NCI-H748 treated with DMSO at 0.1 percent for 48 hours (cell line): ENCODE results near the gene FBXL14.
A peak's percentile ranks its signal among the peaks of the same experiment; 100 is the strongest.

Experiments used
- DNase-seq: peaks from one replicate; lab custom pipeline; 2025; lab: John Stamatoyannopoulos, UW

Gene FBXL14, protein sequence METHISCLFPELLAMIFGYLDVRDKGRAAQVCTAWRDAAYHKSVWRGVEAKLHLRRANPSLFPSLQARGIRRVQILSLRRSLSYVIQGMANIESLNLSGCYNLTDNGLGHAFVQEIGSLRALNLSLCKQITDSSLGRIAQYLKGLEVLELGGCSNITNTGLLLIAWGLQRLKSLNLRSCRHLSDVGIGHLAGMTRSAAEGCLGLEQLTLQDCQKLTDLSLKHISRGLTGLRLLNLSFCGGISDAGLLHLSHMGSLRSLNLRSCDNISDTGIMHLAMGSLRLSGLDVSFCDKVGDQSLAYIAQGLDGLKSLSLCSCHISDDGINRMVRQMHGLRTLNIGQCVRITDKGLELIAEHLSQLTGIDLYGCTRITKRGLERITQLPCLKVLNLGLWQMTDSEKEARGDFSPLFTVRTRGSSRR

DNA sequence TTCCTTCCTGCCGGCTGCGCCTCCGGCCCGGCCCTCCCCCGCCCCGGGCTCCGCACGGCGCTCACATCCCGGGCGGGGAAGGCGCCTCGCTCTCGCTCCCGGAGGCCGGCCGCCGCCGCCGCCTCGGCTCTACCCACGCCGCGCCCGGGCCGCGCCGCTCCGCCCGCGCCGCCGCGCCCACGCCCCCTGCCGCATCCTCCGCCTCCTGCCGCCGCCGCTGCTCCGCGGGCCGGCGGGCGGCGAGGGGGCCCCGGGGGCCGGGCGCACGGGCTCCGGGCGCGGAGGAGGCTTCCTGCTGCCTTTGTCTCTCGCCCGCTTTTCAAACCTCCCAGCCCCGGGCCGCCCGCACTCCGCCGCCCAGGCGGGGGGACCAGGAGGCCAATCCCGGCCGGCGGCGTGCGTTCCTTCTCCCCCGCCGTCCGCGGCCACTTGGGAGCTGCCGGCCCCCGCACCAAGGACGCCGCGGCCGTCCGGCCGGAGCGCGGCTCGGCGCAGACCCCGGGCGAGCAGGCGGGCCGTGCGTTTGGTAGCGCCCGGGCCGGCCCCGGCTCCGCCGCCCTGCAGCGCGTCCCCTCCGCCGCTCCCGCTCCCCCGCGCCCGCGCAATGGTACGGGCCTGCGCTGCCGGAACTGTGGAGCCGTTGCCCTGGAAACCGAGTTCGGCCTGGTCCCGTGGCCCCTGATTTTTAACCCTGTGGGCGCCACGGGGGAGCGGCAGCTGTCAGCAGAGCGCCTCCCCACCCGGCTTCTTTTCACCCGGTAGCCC lies at the start of gene FBXL14:
TSS of gene FBXL14 (minus strand) at position 321 of the 765 bp plus-strand sequence. CDS start 515 bp downstream, outside the sequence.
- peak; percentile 33 for DNase-seq

DNA sequence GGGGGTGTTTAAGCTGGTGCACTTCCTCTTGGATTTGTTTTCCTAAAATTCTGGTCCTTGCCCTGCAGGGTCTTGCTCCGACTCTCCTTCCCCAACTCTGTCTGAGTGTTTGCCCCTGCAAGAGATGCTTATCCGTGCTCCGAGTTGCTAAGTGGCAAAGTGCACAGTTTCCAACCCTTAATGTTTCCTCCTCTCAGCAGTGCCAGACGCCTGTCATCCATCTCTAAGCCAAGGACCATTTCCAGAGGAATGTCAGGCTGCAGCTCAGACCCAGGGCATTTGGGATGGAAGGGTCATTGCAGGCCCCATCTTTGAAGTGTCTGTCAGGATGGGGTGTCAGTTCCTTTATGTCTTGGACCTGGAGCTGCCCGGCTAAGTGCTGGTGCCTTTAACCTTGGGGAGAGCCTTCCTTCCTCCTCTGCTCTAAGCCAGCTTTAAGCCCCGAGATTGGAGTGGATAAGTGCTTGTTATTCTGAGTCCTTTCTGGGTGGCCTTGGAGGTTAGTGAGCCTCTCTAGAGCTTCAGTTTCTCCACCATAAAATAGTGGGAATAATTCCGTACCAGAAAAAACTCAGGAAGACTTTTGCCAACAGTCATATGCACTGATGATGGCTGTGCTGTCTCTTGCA lies 49.6 kb upstream of the FBXL14 start:
- no peak for DNase-seq

DNA sequence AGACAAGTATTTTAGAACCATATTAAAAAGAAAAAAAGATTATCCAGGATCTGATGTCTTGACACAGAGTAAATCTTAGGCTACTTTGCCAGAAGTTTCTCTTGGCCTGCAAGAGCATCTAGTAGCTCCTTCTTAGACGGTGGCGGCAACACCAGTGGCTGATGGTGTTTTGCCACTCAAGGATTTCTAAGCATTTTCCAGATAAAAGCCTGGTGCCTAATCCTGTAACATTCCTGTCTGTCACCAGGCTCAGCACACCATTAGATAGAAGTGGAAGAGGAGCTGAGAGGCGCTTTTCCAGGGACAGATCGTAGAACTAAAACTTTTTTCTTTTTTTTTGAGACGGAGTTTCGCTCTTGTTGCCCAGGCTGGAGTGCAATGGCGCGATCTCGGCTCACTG lies 48.7 kb upstream of the FBXL14 start:
- DNase-seq: no peak

DNA sequence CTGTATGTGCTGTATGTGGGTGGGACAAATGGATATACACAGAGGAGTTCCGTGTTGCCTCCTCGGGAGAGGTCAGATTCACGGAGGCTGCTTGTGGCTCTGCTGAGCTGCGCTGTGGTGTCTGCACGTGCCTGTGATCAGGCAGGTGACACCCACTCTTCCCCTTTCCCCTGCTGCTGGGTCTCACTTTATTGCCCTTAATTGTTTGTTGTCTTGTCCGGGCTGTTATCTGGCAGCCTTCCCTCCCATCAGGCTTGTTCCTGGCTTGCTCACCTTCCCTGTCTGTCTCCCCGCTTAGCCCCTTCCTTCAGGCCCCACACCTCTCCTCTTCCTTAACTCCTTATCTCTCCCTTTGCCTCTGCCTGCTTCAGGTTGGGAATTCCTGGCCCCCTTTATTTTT lies 48.1 kb upstream of the FBXL14 start:
- peak; percentile 7 for DNase-seq

DNA sequence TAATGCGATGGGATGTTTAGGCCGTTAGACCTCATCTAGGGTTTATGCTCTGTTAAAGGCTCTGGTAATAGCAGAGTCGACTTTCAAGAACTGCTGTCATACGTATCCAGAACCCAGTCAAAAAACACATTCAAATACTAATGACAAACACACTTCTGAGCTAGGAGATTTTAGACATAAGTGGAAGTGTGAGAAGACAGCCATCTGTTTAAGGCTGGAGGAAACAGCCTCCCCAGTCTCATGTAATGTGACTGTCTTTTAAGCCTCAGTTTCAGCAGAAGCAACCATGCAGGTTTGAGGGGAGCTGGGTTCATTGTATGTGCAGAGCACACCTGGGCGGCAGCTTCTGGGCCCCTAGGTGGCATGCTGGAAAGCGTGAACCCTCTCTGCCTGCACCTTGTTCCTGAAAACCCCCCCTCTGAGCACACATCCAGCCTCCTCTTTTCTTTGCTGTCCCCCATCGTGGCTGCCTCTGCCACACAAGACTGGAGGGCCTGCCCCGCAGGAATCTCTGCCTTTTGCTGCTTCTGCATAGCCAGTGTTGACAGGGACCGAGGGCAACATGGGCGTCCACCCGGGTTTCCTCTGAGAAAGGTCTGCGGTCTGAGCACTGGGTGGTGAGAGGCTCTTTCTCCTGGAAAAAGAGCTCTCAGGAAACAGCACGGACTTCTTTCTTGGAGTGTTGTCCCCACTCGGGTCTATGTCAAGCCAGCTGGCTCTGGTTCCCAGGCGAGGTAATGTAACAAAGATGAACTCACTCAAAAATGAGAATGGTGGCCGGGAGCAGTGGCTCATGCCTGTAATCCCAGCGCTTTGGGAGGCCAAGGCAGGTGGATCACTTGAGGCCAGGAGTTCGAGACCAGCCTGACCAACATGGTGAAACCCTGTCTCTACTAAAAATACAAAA lies 46.2 kb upstream of the FBXL14 start:
- DNase-seq: no peak

DNA sequence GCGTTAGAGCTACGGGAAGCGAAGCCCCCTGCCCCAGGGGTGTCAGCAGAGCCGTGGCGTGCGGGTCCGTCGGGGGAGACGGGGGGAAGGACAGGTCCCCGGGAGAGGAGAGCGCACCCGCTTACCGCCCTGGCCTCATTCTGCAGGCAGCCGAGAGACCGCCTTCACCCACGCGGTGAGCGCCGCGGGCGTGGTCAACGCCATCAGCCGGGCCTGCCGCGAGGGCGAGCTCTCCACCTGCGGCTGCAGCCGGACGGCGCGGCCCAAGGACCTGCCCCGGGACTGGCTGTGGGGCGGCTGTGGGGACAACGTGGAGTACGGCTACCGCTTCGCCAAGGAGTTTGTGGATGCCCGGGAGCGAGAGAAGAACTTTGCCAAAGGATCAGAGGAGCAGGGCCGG lies 45.2 kb upstream of the FBXL14 start:
- DNase-seq: no peak

DNA sequence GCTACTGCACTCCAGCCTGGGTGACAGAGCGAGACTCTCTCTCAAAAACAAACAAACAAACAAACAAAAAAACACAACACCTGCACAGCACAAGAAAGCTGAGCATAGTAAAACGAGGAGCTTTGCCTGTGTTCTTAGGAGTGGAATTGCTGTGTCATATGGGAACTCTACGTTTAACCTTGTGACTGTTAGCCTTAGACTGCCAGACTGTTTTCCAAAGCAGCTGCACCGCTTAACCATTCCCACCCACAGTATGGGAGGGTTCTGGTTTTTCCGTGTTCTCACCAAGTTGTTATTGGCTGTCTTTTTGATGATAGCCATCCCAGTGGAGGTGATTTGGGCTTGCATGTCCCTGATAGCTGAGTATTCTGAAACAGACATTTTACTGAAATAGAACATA lies 43.8 kb upstream of the FBXL14 start:
- no peak for DNase-seq

DNA sequence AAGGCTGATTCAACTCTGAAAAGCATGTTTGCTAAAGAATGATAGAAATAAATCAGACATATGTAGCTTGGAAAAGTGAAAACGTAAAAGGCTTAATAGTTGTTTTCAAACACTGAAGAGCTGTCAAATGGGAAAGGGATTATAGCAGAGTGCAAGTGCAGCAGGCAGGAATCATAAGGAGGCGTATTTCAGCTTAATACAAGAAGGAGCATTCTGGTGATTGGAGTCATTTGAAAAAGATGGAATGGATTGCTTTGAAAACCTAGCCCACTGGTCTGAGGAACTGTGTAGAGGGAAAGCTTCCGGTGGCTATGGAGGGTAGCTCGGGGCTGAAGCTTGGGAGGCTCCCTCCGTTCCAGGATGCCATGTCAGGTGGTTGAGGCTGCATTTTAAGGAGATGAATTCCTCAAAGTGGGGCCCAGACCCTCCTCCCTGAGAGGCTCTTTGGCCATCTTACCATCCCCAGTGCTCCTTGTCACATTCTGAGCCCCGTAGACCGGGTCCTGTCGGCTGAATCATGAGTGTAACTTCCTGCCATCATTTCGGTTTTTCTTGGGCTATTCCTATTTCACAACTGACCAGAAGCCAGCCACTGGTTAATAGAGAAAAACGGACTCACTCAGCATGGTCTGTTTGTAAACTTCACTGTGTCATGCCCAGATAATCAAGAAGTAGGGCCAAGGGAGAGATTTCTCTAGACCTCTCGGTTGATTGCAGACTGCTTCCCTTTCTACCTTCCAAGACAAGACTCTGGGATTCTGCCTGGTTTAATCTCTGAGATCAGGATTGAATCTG lies 41.1 kb upstream of the FBXL14 start:
- no peak for DNase-seq

DNA sequence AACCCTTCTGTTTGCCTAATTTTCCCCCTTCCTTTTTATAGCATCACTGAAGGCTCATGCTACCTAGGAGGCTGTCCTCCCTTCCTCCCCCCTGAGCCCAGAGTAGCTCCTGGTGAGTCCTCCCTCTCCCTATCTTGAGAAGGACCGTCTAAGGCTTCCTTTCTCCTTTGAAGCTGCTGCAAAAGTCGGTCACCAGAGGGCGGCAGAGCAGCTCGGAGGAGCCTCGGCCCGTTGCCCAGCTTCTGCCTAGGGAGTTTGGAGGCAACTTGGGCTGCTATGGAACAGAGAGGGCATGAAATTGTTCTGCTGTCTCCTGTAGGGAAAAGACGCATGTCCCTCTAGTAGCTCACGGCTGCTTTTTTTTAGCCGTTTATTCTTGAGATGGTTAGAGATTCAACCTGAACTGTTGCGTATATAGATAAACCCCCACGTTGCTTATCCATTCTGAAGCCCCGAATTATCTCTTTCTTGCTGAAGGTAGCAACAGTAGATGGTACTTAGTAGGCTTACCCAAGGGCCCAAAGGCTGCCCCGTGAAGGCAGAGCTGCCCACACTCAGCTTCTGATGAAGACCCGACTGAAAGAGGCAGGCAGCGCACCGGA lies 40.3 kb upstream of the FBXL14 start:
- no peak for DNase-seq

DNA sequence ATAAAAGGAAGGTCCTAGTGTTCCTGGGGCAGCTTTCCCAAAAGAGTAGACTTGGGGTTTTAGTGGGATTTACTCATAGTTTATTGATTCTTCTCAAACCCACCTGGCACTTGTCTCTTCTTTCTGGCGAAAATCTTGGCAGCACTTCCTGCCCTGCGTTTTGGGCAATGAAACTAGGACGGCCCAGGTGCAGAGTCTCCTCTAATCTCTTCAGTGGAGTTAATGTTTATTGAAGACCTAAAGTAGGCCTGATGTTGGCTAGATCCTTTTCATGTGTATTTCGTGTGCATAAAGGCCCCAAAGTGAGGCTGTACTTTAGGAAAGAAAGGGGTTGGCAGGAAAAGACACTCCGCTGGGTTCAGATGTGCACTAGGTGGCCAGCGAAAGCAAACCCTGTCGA lies 39.8 kb upstream of the FBXL14 start:
- DNase-seq: no peak

DNA sequence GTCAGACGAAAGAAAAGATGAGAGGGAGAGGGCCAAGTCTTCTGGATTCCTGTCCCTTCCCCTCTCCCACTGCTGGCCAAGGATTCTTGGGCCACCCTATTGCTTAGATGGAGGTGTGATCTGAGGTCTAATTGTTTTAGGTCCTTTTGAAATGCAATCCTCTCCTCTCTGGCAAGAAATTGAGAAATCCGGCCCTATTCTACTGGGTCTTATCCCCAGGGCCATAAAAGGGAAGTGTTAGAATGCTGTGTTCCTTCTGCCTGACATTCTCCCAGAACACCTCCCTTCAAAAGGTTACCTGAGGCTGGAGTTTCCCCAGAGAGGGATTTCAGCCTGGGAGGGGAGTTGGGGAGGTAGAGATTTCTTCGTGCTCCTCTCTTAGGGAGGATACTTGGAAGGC lies 39.1 kb upstream of the FBXL14 start:
- DNase-seq: no peak

DNA sequence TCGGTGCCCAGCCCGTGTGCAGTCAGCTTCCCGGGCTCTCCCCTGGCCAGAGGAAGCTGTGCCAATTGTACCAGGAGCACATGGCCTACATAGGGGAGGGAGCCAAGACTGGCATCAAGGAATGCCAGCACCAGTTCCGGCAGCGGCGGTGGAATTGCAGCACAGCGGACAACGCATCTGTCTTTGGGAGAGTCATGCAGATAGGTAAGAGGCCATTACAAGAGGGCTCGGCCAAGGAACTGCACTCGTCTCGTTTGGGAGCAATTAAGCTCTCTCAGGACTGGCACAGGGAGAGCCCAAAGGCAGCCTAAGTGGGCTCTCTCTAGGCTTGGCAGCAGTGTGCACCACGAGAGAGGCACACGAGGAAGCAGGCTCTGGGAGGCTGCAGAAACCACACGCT lies 38.3 kb upstream of the FBXL14 start:
- no peak for DNase-seq

DNA sequence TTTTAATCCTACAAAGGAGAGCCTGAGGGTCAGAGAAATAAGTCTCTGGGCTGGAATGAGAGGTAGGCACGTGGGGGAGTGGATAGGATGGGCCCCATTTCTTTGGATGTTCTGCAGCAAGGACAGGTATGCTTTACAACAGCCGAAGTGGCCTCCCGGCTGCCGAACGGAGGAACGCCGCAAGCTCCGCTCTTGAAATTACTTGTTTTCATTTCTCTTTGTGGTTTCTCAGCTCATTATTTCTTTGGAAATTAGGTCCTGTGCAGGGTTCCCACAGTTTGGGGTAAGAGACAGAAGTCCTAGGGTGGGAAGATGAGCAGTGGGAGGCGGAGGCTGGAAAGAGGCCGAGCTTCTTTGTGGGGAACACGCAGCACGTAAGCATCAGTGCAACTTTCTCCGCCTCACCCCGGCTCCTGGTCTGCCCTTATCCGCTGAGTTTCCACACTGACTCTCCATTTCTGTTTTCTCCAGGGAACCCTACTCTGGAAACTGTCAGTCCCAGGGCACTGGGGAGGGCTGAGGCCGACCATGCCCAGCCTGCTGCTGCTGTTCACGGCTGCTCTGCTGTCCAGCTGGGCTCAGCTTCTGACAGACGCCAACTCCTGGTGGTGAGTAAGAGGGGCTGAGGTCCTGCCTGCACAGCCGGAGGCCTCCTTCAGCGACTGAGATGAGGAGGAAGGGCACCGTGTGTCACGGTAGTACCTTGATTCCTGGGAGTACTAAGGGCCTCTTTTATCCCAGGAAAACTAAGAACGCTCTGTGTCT lies 36.6 kb upstream of the FBXL14 start:
- no peak for DNase-seq

DNA sequence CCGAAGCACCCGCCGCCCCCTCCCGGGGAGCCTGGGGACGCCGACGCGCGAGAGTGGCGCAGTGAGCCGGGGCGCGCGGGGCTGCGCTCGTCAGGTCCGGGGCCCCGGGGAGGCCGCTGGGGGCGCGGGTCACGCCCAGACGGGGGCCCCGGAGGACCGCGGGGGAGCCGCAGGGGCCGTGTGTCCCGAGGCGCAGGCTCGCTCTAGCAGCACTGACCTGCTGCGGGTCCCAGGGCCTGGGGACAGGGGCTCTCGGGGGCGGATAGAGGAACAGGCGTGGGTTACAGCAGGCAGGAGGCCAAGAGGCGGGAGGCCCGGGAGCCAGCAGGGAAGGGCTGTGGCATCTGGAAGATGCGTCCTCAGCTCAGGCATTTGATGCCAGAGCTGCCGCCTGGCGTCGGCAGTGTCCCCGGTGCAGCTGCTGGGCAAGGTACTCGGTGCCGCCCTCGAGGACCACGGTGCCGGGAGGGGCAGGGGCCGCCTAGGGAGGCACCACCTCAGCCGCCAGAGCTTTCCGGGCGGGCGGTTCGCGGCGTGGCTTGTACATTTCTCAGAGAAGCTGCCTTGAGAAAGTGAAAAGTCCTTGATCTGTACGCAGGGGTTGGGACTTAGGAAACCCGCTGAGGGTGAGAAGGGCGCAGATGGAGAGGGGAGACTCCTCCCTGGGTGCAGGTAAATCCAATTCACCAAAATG lies 35.9 kb upstream of the FBXL14 start:
- DNase-seq: no peak

DNA sequence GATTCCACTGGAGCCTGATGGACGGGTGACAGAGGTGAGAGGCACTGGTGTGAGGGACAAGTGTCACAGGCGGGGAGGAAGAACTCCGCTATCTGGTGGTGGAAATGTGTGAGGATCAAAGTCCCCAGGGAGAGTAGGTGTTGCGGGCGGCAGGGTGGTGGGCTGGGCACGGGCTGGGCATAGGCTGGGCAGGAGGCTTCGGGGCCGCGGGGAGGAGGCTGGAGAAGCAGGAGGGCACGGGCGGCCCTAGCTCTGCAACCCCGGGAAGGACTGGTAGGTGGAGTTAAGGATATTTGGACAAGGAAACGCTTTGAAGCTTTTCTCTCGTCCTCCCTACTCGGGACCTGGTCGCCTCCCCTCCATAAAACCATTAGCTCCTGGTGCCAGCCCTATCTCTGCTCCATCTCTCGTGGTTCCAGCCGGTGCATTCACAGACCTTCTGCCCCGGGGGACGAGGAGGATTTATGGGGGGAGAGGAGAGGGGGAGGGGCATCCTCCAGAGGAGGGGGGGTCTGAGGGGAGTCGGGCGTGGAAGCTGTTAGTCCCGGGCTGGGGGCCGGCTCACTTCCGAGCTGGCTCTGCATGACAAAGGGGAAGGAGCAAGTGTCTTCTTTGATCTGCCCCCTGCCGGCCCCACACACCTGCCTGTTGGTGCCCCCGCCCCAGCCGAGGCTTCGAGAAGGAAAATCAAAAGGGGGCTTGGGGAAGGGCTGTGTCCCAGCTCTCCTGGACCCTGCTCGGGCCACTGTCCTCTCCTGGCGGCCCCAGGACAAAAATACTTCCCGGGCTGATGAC lies 35.2 kb upstream of the FBXL14 start:
- DNase-seq: no peak

DNA sequence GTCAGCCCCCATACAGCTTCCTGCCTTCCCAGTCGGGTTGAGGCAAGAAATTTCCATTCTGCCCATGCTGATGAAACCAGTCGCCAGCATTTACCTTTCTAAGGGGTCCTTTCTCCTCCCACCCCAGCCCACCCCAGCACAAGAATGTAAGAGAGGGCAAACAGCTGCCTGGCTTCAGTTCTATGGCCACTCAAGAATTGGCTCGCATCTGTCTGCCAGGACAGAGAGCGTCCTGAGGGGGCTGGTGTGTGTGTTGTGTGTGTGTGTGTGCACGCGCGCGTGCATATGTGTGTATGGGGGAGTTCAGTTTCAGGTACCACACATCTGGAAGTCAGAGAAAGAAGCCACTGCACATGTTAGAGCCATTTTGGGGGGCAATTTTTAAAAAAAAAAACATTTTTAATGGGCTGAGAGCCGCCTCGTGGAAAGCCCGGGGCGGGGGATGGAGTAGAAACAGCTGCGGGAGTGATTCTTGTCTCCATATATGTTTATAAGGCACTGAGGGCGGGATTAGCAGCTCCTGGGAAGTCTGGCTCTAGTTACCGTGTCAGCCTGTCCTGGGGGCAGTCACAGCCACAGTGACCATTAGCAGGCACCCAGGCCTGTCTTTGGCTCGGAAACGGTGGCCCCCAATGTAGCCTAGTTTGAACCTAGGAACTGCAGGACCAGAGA lies 34.4 kb upstream of the FBXL14 start, which contains the start of gene WNT5B:
TSS of gene WNT5B (plus strand) at position 566 of the 672 bp plus-strand sequence. CDS start 2,124 bp downstream, outside the sequence.
- DNase-seq: no peak

DNA sequence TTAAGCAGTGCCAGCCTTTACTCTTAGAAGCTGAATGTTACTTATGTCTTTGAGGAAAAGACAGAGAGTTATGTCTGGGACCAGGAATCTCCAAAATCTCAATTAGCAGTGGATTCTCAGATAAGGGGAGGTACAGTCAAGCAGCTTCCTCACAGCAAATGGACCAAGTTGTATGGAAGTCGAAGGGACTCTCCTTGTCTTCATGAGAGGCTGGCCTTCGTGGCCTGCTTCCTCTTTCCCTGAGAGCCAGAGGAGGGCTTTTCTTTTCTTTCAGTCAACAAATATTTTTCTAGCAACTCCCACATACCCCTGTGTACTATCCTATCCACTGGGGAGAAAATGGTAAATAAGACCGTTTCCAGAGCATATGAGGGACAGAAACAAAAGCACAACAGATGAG lies 28.0 kb upstream of the FBXL14 start:
- DNase-seq: no peak

DNA sequence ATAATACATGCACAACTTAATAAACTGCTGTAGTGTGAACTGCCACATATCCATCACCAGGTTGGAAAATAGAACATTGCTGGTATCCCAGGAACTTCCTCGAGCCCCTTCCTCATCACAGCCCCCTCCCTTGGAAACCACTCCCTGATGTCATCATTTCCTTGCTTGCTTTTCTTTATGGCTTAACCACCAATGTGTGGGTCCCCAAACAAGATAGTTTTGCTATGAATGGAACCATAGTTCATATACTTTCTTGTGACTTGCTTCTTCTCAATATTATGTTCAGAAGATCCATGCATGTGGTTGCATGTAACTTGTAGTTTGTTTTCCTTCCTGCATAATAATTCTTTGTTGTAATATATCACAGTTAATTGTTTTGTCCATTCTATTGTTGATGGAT lies 25.7 kb upstream of the FBXL14 start:
- DNase-seq: no peak
